Fibroblast of mammary gland (primary cell): Measurements from ENCODE around the gene XRCC6.

ENCODE experiments used
- DNase-seq: peaks from one replicate; pipeline ENCODE4 v3.0.0-alpha.2; 2010; ENCODE audit warnings: low read depth
- H3K4me3 ChIP-seq: 2 replicates; pipeline ENCODE4 v1.5.1; 2011; ENCODE audit warnings: low read depth, mild to moderate bottlenecking, low read length, moderate library complexity; ENCODE audit not compliant: control insufficient read depth
- TF ChIP-seq, protein P1 (sequence below): conservative IDR thresholded peaks from 2 replicates; pipeline ENCODE4 v1.5.1; 2011; ENCODE audit warnings: low read depth, low read length, inconsistent platforms; ENCODE audit not compliant: control insufficient read depth, insufficient read depth

The XRCC6 gene

DNA sequence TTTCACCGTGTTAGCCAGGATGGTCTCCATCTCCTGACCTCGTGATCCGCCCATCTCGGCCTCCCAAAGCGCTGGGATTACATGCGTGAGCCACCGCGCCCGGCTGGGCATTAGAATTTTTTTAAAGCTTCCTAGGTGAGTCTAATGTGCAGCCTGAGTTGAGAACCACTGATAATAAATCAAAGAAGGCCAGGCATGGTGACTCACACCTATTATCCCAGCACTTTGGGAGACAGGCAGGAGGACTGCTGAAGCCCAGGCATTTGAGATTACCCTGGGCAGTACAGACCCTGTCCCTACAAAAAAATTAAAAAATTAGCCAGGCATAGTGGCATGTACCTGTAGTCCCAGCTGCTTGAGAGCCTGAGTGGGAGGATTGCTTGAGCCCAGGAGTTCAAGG is 91.9 kb downstream of the XRCC6 start:
- DNase-seq = no peak
- TF ChIP-seq, protein P1, sequence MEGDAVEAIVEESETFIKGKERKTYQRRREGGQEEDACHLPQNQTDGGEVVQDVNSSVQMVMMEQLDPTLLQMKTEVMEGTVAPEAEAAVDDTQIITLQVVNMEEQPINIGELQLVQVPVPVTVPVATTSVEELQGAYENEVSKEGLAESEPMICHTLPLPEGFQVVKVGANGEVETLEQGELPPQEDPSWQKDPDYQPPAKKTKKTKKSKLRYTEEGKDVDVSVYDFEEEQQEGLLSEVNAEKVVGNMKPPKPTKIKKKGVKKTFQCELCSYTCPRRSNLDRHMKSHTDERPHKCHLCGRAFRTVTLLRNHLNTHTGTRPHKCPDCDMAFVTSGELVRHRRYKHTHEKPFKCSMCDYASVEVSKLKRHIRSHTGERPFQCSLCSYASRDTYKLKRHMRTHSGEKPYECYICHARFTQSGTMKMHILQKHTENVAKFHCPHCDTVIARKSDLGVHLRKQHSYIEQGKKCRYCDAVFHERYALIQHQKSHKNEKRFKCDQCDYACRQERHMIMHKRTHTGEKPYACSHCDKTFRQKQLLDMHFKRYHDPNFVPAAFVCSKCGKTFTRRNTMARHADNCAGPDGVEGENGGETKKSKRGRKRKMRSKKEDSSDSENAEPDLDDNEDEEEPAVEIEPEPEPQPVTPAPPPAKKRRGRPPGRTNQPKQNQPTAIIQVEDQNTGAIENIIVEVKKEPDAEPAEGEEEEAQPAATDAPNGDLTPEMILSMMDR = no peak
- no peak overlapping the region for H3K4me3 ChIP-seq
